Activated T-helper 2 cell treated with anti-CD3 and anti-CD28 coated beads, Interferon-gamma antibody, Interleukin-2, Interleukin-4, amounts not matched to agents 10 μg/mL and 5 μg/mL and 100 μg/mL, durations not matched to agents 14 hours and 24 hours and 36 hours (primary cell): ENCODE results near the gene RBCK1. TPM values are rescaled to one million over a fixed set of nuclear protein-coding genes. Genes with fewer than 3 reads are reported as not detected.
"Not testable (repeated sequence)": the region's sequence is repeated elsewhere in the genome, so short reads cannot be mapped to it uniquely, and the experiment has no call there.

Experiments
- DNase-seq: peaks from one replicate; pipeline ENCODE4 v3.0.0; 2021; ENCODE audit warnings: low spot score
- H3K27ac Mint-ChIP-seq: one replicate; pipeline ENCODE4 v1.8.0; 2021; ENCODE audit warnings: mixed read lengths
- H3K27me3 Mint-ChIP-seq: one replicate; pipeline ENCODE4 v1.8.0; 2021; ENCODE audit warnings: low read depth, mixed read lengths
- H3K36me3 Mint-ChIP-seq: one replicate; pipeline ENCODE4 v1.8.0; 2021; ENCODE audit warnings: low read depth, mixed read lengths
- H3K4me1 Mint-ChIP-seq: one replicate; pipeline ENCODE4 v1.8.0; 2021; ENCODE audit warnings: low read depth, mixed read lengths
- H3K4me3 Mint-ChIP-seq: one replicate; pipeline ENCODE4 v1.8.0; 2021; ENCODE audit warnings: low read depth, mild to moderate bottlenecking, moderate library complexity, mixed read lengths
- H3K9me3 Mint-ChIP-seq: one replicate; pipeline ENCODE4 v1.8.0; 2021; ENCODE audit warnings: mixed read lengths
- intact Hi-C: fragments of 100-400 bp; cut with micrococcal nuclease; formaldehyde crosslinking; loops from one replicate; pipeline ENCODE4 v1.15.1; 2023
- total RNA-seq: library from RNA; stranded (reverse); gene quantifications from 2 replicates; pipeline ENCODE4 v1.2.3, GENCODE V29; 2022

RBCK1 gene
- total RNA-seq, 1 donor from 2014 or later, result 112 TPM

DNA sequence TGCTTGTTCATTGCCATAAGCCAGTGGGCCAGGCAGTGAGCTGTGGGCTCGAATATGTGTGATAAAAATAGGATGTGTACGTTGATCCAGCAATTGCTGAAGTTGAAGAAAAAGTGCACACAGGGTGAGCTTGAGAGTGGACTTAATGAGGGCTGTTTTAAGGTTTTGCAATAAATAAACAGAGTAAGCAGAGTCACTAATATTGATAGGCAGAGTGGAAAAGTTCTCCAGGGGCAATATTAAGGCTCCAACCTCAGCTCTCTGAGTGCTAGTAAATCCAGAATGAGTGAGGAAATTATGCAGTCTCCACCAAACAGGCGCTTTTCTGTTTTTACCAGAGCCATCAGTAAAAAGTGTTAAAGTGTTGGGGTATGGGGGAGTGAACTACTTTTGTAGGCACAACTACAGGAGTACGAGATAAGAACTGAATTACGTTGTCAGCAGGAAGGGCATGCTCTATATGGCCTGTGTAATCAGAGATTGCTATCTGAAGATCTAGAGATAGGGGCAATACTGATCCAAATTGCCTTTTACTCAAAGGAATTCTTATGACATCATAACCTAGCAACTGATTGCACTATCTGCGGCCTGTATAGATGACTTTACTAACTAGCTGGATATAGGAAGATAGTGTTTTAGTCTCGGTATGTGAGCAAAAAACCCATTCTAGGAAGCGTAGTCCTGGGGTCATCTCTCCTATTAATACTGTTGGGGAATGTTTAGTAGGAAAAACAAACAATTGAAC lies 61.8 kb downstream of the RBCK1 start:
- Mint-ChIP-seq H3K27me3 (peaks cover 3% of the 10 kb centered on the region), H3K4me3 (no peak overlapping the region), H3K9me3 (peaks cover 31% of the 10 kb centered on the region), H3K36me3 (peaks cover 24% of the 10 kb centered on the region), H3K27ac (no peak overlapping the region), H3K4me1 (peaks cover 6% of the 10 kb centered on the region)
- intact Hi-C loops, result no loop called here
- DNase-seq, result no peak

DNA sequence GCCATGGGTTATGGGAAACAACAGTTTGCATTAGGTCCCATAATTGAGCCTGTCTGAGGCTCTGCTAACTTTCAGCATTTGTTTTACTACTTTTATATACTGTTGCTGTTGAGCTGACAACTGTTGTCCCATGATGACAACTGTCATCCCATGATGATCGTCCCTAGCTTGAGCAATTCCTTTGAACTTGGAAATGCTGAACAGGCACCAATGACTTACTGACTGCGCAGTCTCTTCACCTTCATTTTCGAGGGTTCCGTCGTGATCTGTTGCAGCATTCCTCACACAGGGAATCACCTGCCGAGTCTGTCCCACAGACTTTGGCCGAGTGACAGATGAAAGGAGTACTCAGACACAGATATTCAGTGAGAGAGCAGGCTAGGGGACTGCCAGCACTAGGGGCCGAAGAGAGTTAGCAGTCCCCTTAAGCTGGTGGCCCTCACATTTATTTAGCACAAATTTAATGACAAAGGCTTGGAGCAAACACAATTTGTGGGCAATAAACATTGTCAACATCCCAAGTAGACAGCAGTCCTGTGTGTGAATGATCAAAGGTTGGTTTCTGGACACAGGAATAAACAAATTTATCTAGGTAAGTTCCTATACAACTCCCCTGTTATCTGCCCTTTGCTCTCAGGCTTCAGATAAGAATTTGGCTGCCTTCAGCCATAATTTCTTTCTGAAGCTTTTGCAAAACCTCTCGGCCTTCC lies 64.2 kb downstream of the RBCK1 start:
- Mint-ChIP-seq H3K27me3 (peaks cover 2% of the 10 kb centered on the region), H3K36me3 (peaks cover 24% of the 10 kb centered on the region), H3K4me3 (no peak overlapping the region), H3K27ac (no peak overlapping the region), H3K9me3 (peaks cover 25% of the 10 kb centered on the region), H3K4me1 (peaks cover 6% of the 10 kb centered on the region)
- DNase-seq, result no peak
- intact Hi-C loops, result no loop called here

DNA sequence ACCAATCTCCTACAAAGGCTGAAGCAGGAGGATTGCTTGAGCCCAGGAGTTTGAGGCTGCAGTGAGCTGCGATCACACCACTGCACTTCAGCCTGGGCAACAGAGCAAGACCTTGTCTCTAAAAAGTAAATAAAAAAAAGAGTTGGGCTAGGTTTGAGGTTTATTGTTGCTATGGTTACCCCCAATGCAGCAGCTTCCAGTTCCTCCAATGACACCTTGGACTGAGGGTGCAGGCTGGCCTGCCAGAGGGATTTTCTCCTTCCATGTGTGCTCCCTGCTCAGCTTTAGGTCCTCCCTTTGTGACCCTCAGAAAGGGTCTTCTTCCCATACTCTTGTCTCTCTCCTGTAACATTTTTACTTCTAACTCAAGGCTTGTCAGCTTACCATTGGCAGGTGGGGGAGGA lies 64.8 kb downstream of the RBCK1 start:
- Mint-ChIP-seq H3K9me3 (peaks cover 22% of the 10 kb centered on the region), H3K4me1 (peaks cover 6% of the 10 kb centered on the region), H3K27me3 (no peaks in the 10 kb centered on the region), H3K36me3 (peaks cover 25% of the 10 kb centered on the region), H3K4me3 (no peak overlapping the region), H3K27ac (no peak overlapping the region)
- DNase-seq, result no peak
- intact Hi-C loops, result no loop called here

DNA sequence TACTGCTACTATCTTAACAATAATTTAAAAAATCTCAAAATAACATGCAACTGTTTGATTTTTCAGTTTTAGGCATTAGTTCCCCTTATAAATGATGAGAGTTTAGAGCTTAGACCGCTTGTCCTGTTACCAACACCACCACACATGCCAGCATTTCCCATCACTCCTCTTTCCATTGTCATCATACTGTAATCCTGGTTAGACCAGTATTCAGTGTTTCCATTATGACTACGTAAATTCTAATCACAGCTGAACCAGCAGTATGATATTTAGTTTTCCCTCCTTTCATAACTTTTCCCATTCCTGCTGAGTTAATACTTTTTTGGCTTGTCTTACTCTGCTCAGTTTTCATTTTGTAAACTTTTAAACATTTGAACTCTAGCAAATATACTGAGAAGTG lies 66.5 kb downstream of the RBCK1 start:
- Mint-ChIP-seq H3K9me3 (peaks cover 12% of the 10 kb centered on the region), H3K27ac (no peak overlapping the region), H3K4me1 (peaks cover 15% of the 10 kb centered on the region), H3K36me3 (peaks cover 38% of the 10 kb centered on the region), H3K4me3 (no peak overlapping the region), H3K27me3 (no peaks in the 10 kb centered on the region)
- DNase-seq, result no peak
- intact Hi-C loops, result no loop called here

DNA sequence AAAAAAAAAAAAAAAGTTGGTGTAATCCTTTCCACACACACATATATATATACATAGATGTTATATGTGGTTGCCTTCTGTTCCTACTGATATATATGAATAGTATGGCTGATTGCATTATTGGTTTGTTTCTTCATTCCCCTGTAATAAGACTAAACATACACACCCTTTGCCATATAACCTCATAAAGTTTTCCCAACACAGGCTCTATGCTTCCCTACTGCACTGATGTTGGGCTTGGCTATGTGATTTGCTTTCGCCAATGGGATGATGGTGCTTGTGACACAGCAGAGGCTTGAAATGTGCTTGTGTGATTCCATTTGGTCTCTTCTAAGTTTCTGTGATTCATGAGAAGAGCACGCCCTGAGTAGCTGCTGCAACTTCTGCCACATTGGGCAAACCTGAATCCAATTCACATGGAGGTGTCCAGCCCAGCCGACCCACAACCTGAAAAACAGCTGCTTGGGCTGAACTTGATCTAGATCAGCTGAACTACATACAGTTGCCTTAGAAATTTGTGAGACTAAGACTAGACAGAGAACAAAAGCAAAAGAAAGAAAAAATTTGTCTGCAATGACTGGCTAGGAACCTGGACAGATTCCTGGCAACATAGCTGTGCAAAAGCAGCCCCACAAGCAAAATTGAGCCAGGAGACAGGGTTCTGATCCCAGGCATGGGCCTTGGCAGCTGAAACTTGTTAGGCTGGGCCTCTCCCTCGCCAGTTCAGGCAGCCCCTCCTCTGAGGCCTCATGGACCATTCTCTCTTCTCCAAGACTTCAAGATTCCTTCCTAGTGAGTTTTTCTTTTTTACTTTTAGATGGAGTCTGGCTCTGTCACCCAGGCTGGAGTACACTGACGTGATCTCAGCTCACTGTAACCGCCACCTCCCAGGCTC lies 67.6 kb downstream of the RBCK1 start:
- Mint-ChIP-seq H3K4me3 (no peak overlapping the region), H3K36me3 (peaks cover 44% of the 10 kb centered on the region), H3K27ac (no peak overlapping the region), H3K27me3 (no peaks in the 10 kb centered on the region), H3K9me3 (peaks cover under 1% of the 10 kb centered on the region), H3K4me1 (peaks cover 15% of the 10 kb centered on the region)
- intact Hi-C loops, result loop anchor here (5.0 kb wide), 1 partner anchor 68 kb away; the partner anchor contains the start of gene RBCK1
- DNase-seq, result no peak

DNA sequence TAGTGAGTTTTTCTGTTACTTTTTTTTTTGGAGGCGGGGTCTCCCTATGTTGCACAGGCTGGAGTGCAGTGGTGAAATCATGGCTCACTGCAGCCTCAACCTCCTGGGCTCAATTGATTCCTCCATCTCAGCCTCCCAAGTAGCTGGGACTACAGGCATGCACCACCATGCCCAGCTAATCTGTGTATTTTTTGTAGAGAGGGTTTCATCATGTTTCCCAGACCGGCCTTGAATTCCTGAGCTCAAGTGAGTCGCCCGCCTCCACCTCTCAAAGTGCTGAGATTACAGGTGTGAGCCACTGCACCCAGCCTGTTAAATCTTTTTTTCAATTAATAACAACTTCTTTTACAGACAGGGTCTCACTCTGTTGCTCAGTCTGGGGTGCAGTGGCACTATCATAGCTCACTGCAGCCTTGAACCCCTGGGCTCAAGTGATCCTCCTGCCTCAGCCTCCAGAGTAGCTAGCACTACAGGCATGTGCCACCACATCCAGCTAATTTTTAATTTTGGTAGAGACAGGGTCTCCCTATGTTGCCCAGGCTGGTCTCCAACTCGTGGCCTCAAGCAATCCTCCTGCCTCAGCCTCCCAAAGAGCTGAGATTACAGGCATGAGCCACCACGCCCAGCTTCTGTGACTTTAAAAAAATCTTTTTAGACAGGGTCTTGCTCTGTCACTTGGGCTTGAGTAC lies 68.6 kb downstream of the RBCK1 start:
- intact Hi-C loops, result loop anchor here (5.0 kb wide), 1 partner anchor 69 kb away; the partner anchor contains the start of gene RBCK1
- not testable (repeated sequence) for H3K4me3 Mint-ChIP-seq, H3K27ac Mint-ChIP-seq, DNase-seq, H3K27me3 Mint-ChIP-seq, H3K9me3 Mint-ChIP-seq
- peaks cover 15% of the 10 kb centered on the region for H3K4me1 Mint-ChIP-seq
- peaks cover 45% of the 10 kb centered on the region for H3K36me3 Mint-ChIP-seq

DNA sequence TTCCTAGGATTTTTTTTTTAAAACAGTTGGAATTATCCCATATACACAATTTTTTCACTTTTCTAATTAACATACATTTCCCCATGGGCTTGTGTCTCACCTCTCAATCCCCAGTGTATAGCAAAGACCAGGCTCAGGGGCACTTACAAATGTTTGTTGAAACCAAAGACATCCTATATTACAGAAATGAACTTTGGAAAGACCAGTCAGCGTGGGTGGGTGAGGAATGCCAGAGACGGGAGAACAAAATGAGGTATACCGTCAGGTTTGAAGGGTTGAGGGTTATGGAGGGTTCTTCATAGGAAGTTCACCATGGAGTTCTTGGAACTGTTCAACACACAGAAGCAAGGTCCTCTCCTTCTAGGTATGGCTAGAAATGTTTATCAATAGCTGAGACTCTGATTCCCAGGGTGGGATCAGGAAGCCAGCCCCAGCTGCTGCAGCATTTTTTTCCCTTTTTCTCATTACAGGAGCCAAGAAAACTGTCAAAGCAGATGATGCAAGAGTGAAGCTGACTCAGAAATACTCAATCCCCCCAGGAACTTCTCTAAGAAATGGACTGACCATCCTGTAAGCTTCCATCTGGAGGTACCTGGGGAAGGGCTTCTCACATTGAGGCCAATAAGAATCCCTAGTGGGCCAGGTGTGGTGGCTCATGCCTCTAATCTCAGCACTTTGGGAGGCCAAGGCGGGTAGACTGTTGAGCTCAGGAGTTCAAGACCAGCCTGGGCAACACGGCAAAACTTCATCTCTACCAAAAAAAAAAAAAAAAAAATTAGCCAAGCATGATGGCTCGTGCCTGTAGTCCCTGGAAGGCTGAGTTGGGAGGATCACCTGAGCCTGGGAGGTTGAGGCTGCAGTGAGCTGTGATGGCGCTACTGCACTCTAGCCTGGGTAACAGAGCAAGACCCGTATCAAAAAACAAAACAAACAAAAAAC lies 70.2 kb downstream of the RBCK1 start:
- Mint-ChIP-seq H3K27me3 (no peaks in the 10 kb centered on the region), H3K27ac (peak overlapping the region; percentile 56), H3K9me3 (no peaks in the 10 kb centered on the region), H3K36me3 (peaks cover 50% of the 10 kb centered on the region), H3K4me1 (peaks cover 13% of the 10 kb centered on the region), H3K4me3 (no peak overlapping the region)
- intact Hi-C loops, result loop anchor here (2.0 to 5.0 kb wide), 3 partner anchors 15 to 71 kb away; partner anchors contain the start of genes RBCK1 and TBC1D20
- no peak for DNase-seq

DNA sequence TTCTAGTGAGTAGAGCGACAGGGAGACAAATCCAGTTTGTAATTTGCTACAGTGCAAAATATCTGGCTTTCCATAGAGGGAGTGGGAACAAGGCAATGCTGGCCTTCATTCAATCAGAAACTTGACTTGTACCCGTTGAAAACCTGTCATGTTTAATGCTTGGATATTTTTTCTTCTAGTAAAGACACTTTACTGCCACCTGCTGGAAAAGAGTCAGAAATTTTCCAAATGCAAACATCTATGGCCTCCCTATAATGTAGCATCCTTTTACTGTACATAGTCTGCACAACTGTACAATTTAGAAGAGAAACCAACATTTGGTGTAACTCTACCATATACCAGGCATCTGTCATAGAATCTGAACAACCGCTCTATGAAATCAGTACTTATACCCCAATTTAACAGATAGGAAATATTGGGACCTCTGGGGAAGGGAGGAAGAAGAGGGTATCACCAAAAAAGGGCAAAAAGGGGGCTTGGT lies 70.9 kb downstream of the RBCK1 start:
- Mint-ChIP-seq H3K4me1 (peaks cover 13% of the 10 kb centered on the region), H3K4me3 (no peak overlapping the region), H3K9me3 (no peaks in the 10 kb centered on the region), H3K36me3 (peaks cover 52% of the 10 kb centered on the region), H3K27me3 (no peaks in the 10 kb centered on the region), H3K27ac (no peak overlapping the region)
- DNase-seq, result no peak
- intact Hi-C loops, result loop anchor here (1.0 to 5.0 kb wide), 4 partner anchors 16 to 125 kb away; partner anchors contain the start of genes RBCK1 and TBC1D20

DNA sequence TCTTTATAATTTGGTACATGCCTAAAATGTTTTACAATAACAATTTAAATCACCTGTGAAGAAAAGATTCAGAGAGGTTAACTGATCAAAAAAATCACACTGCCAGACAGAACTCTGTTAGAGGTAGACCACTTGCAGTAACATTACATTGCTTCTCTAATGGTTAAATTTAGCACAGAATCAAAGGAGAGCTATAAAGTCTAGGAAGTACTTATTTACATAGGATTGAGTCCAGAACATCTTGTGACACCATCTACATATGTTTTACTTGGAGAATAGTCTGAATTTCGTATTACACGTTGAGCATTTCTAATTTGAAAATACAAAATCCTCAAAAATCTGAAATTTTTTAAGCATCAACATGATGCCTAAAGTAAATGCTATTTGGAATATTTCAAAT lies 71.4 kb downstream of the RBCK1 start:
- no peak overlapping the region for H3K27ac Mint-ChIP-seq
- peaks cover 53% of the 10 kb centered on the region for H3K36me3 Mint-ChIP-seq
- intact Hi-C loops, result loop anchor here (1.0 to 5.0 kb wide), 4 partner anchors 17 to 125 kb away; partner anchors contain the start of genes RBCK1 and TBC1D20
- H3K4me3 Mint-ChIP-seq, result no peak overlapping the region
- H3K9me3 Mint-ChIP-seq, result no peaks in the 10 kb centered on the region
- no peak for DNase-seq
- peaks cover 10% of the 10 kb centered on the region for H3K4me1 Mint-ChIP-seq
- H3K27me3 Mint-ChIP-seq, result no peaks in the 10 kb centered on the region

DNA sequence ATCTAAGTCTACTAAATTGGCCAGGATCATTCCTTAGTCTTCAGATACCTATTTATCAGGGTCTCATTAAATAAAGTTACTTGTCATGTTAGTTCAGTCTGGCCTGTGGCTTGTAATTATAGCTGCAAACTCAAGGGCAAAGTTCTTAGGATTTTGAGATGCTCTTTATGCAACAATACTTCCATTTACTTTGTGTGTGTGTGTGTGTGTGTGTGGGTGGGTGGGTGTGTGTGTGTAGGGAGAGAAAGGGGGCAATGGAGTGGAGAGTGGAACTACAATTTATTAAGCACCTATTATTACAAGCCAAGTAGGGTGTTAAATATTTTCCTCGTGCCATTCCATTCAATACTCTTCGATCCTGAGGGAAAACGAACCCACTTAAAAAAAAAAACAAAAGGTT lies 71.9 kb downstream of the RBCK1 start:
- intact Hi-C loops, result no loop called here
- H3K9me3 Mint-ChIP-seq, result no peaks in the 10 kb centered on the region
- H3K27me3 Mint-ChIP-seq, result no peaks in the 10 kb centered on the region
- H3K27ac Mint-ChIP-seq, result no peak overlapping the region
- H3K36me3 Mint-ChIP-seq, result peaks cover 53% of the 10 kb centered on the region
- DNase-seq, result no peak
- H3K4me1 Mint-ChIP-seq, result peaks cover 9% of the 10 kb centered on the region
- no peak overlapping the region for H3K4me3 Mint-ChIP-seq

DNA sequence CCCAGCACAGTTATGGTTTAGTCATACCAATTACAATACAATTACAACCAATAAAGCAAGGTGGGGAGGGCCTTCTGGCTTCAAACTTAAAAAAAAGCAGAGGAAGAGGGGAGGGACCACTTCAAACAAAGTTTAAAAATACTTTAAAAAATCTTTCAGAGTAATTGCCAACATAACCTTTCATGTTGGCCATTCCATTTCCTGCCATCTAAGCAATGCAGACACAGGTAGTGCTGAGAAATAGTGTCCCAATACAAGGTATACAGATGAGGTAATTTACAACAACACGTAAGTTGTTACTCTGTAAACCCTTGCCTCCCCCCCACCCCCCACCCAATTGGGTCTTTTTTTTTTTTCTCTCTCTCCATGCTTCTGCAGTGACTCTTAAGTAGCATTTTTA lies 73.1 kb downstream of the RBCK1 start:
- H3K4me3 Mint-ChIP-seq, result no peak overlapping the region
- H3K36me3 Mint-ChIP-seq, result peaks cover 63% of the 10 kb centered on the region

More for the DNA sequence above, 73.1 kb downstream of the RBCK1 start:
- no peak for DNase-seq
- no peaks in the 10 kb centered on the region for H3K27me3 Mint-ChIP-seq
- H3K27ac Mint-ChIP-seq, result no peak overlapping the region
- intact Hi-C loops, result no loop called here
- no peaks in the 10 kb centered on the region for H3K9me3 Mint-ChIP-seq
- peaks cover 9% of the 10 kb centered on the region for H3K4me1 Mint-ChIP-seq
